ENCODE data around the gene BRD9.
"Not testable (repeated sequence)": the region's sequence is repeated elsewhere in the genome, so short reads cannot be mapped to it uniquely, and the experiment has no call there.

The BRD9 gene

GRCh38 chr5:930866-931265 lies 38.3 kb upstream of the BRD9 start:
- no peak for DNase-seq (ENCODE audit: low spot score)
- H3K4me1 Mint-ChIP-seq (ENCODE audit: low read depth) = peaks cover 22% of the 10 kb centered on the region
- no peaks in the 10 kb centered on the region for H3K9me3 Mint-ChIP-seq
- H3K4me3 Mint-ChIP-seq = no peak overlapping the region
- no peak overlapping the region for H3K27ac Mint-ChIP-seq
- H3K27me3 Mint-ChIP-seq (ENCODE audit: low read depth) = peaks cover 12% of the 10 kb centered on the region
- H3K36me3 Mint-ChIP-seq (ENCODE audit: low read depth) = no peaks in the 10 kb centered on the region

- H3K4me3 Mint-ChIP-seq = no peak overlapping the region
- no peaks in the 10 kb centered on the region for H3K36me3 Mint-ChIP-seq (ENCODE audit: low read depth)
- peaks cover 22% of the 10 kb centered on the region for H3K27me3 Mint-ChIP-seq (ENCODE audit: low read depth)
- DNase-seq (ENCODE audit: low spot score) = no peak
- H3K9me3 Mint-ChIP-seq = no peaks in the 10 kb centered on the region
- H3K27ac Mint-ChIP-seq = no peak overlapping the region
- peaks cover 16% of the 10 kb centered on the region for H3K4me1 Mint-ChIP-seq (ENCODE audit: low read depth)
Measured at GRCh38 chr5:929596-929995, 37.0 kb upstream of the BRD9 start.

GRCh38 chr5:929182-929581 lies 36.6 kb upstream of the BRD9 start:
- DNase-seq (ENCODE audit: low spot score); H3K9me3 Mint-ChIP-seq; H3K36me3 Mint-ChIP-seq (ENCODE audit: low read depth); H3K4me3 Mint-ChIP-seq; H3K27ac Mint-ChIP-seq: not testable (repeated sequence)
- peaks cover 17% of the 10 kb centered on the region for H3K4me1 Mint-ChIP-seq (ENCODE audit: low read depth)
- H3K27me3 Mint-ChIP-seq (ENCODE audit: low read depth) = peaks cover 22% of the 10 kb centered on the region

GRCh38 chr5:927172-928015 lies 34.8 kb upstream of the BRD9 start:
- no peaks in the 10 kb centered on the region for H3K9me3 Mint-ChIP-seq
- H3K36me3 Mint-ChIP-seq (ENCODE audit: low read depth) = no peaks in the 10 kb centered on the region
- H3K27ac Mint-ChIP-seq = no peak overlapping the region
- peaks cover 22% of the 10 kb centered on the region for H3K27me3 Mint-ChIP-seq (ENCODE audit: low read depth)
- no peak for DNase-seq (ENCODE audit: low spot score)
- H3K4me3 Mint-ChIP-seq = peak overlapping the region; percentile 63
- H3K4me1 Mint-ChIP-seq (ENCODE audit: low read depth) = peaks cover 18% of the 10 kb centered on the region

- Mint-ChIP-seq H3K9me3 (no peaks in the 10 kb centered on the region), H3K4me1 (ENCODE audit: low read depth) (peaks cover 18% of the 10 kb centered on the region), H3K36me3 (ENCODE audit: low read depth) (no peaks in the 10 kb centered on the region), H3K27ac (no peak overlapping the region), H3K4me3 (peak overlapping the region; percentile 56), H3K27me3 (ENCODE audit: low read depth) (peaks cover 22% of the 10 kb centered on the region)
- peak; percentile 16 for DNase-seq (ENCODE audit: low spot score)
Measured at GRCh38 chr5:926417-927171, 34.0 kb upstream of the BRD9 start.

- Mint-ChIP-seq H3K4me1 (ENCODE audit: low read depth) (peaks cover 18% of the 10 kb centered on the region), H3K9me3 (no peaks in the 10 kb centered on the region), H3K4me3 (no peak overlapping the region), H3K27ac (no peak overlapping the region), H3K36me3 (ENCODE audit: low read depth) (peaks cover 4% of the 10 kb centered on the region), H3K27me3 (ENCODE audit: low read depth) (peaks cover 22% of the 10 kb centered on the region)
- peak; percentile 70 for DNase-seq (ENCODE audit: low spot score)
Measured at GRCh38 chr5:923281-923873, 30.8 kb upstream of the BRD9 start.

- no peaks in the 10 kb centered on the region for H3K9me3 Mint-ChIP-seq
- H3K27ac Mint-ChIP-seq = no peak overlapping the region
- no peak overlapping the region for H3K4me3 Mint-ChIP-seq
- H3K27me3 Mint-ChIP-seq (ENCODE audit: low read depth) = peaks cover 20% of the 10 kb centered on the region
- H3K4me1 Mint-ChIP-seq (ENCODE audit: low read depth) = peaks cover 18% of the 10 kb centered on the region
- peaks cover 7% of the 10 kb centered on the region for H3K36me3 Mint-ChIP-seq (ENCODE audit: low read depth)
- DNase-seq (ENCODE audit: low spot score) = no peak
Measured at GRCh38 chr5:922436-923280, 30.1 kb upstream of the BRD9 start.

GRCh38 chr5:921456-922435 lies 29.1 kb upstream of the BRD9 start:
- Mint-ChIP-seq H3K27ac (no peak overlapping the region), H3K4me3 (no peak overlapping the region), H3K36me3 (ENCODE audit: low read depth) (peaks cover 12% of the 10 kb centered on the region), H3K27me3 (ENCODE audit: low read depth) (peaks cover 17% of the 10 kb centered on the region), H3K9me3 (no peaks in the 10 kb centered on the region), H3K4me1 (ENCODE audit: low read depth) (peaks cover 15% of the 10 kb centered on the region)
- no peak for DNase-seq (ENCODE audit: low spot score)

GRCh38 chr5:920321-920720 lies 27.7 kb upstream of the BRD9 start:
- Mint-ChIP-seq H3K27ac (no peak overlapping the region), H3K27me3 (ENCODE audit: low read depth) (peaks cover 4% of the 10 kb centered on the region), H3K36me3 (ENCODE audit: low read depth) (peaks cover 13% of the 10 kb centered on the region), H3K4me3 (no peak overlapping the region), H3K9me3 (no peaks in the 10 kb centered on the region), H3K4me1 (ENCODE audit: low read depth) (peaks cover 9% of the 10 kb centered on the region)
- DNase-seq (ENCODE audit: low spot score) = no peak

- no peak for DNase-seq (ENCODE audit: low spot score)
- H3K27ac Mint-ChIP-seq = no peak overlapping the region
- H3K4me1 Mint-ChIP-seq (ENCODE audit: low read depth) = peaks cover 9% of the 10 kb centered on the region
Measured at GRCh38 chr5:919356-920000, 26.9 kb upstream of the BRD9 start.

GRCh38 chr5:918717-919116 lies 26.1 kb upstream of the BRD9 start:
- not testable (repeated sequence) for H3K4me3 Mint-ChIP-seq

More at GRCh38 chr5:919356-920000, 26.9 kb upstream of the BRD9 start:
- Mint-ChIP-seq H3K27me3 (ENCODE audit: low read depth) (no peaks in the 10 kb centered on the region), H3K36me3 (ENCODE audit: low read depth) (peaks cover 18% of the 10 kb centered on the region), H3K4me3 (no peak overlapping the region), H3K9me3 (no peaks in the 10 kb centered on the region)

More at GRCh38 chr5:918717-919116, 26.1 kb upstream of the BRD9 start:
- not testable (repeated sequence) for H3K9me3 Mint-ChIP-seq; DNase-seq (ENCODE audit: low spot score); H3K27me3 Mint-ChIP-seq (ENCODE audit: low read depth); H3K27ac Mint-ChIP-seq; H3K4me1 Mint-ChIP-seq (ENCODE audit: low read depth)
- H3K36me3 Mint-ChIP-seq (ENCODE audit: low read depth) = peaks cover 23% of the 10 kb centered on the region
